GM19043 (cell line): Measurements from ENCODE around the gene HDAC9.

ENCODE experiments used
- ATAC-seq: cut with Tn5 transposase; IDR thresholded peaks from one replicate; pipeline ENCODE4 v1.9.1; 2021; ENCODE audit warnings: low read depth; ENCODE audit not compliant: unreplicated experiment

Gene HDAC9

GRCh38 chr7:18495412-18496340 lies at the start of gene HDAC9:
TSS of gene HDAC9 (plus strand) at chr7:18495749. CDS start at chr7:18496303, 554 bp downstream.
- peak; percentile 87 for ATAC-seq

DNA sequence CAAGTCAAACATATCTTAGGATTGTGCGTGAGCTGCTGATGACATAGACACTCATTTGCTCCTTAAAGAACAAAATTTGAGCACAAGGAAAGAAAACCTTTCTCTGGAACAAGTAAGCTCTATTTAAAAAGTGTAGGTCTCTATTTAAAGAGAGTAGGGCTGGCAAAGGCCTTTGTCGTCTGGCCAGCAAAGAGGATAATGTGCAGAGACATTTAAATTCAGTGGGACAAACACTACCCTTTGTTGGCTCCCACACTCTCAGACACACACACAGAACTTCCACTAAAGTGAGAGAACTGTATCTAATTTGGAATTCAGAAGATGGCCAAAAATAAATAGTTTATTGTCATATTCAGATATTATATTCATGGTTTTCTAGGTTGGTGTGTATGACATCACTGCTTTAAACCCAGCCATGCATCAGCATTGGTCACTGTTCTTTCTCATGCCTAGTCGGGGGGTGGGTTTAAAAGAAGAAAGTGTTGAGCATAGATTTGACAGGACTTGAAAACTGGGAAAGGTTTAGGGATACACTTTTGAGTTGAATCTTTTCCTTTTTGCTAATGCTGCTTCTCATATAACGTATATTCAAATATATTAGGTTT lies 49.5 kb upstream of the HDAC9 start:
- ATAC-seq, result no peak

- ATAC-seq, result no peak
Observed at GRCh38 chr7:18450019-18450418, 45.5 kb upstream of the HDAC9 start.

GRCh38 chr7:18455606-18456005 lies 39.9 kb upstream of the HDAC9 start:
- no peak for ATAC-seq

DNA sequence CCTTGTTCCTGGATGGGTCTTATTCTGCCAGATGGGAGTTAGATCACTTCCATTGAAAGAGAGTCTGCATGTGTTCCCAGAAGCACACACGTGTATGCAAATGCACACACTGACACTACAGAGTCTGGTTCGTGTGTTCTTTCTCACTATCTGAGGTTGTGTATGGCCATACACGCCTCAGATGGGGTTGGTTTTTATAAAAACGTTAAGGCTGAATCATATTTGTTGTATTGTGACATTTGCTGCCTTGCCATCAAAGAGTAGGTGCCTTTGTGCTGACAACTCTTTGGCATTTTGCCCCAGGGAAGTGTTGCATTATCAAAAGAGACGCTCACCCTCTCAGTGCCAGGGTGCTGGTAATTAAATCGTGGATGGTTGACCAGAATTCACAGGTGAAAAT lies 37.7 kb upstream of the HDAC9 start:
- no peak for ATAC-seq

GRCh38 chr7:18458830-18459229 lies 36.7 kb upstream of the HDAC9 start:
- ATAC-seq, result no peak

- no peak for ATAC-seq
Observed at GRCh38 chr7:18459484-18460245, 35.9 kb upstream of the HDAC9 start.

DNA sequence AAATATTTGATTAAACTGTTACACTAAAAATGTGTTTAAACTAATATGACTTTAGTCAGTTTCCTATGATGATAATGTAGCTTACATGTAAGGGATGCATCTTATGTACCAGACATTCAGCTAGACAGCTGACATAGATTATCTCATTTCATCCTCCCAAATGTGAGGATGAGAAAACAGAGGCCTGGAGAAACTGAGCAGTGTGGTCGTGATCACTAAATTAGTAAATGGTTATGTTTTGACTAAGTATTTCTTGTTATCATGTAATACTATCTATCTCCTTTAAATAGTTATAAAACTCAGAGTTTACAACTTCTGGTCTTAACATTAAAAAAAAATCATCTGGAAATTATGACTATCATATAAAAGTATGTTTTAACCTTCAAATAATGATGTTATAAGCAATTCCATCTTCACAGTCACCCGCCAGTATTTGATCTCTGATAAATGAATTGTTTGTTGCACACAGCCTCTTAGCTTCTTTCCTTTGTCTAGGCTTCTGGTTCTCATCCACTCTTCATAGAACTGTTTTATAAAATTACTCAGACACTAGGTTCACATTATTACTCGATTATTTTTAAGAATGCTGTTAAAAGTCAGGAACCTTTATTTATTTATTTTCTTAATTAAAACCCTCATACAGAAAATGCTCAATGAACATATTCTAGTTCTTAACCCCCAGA lies 33.6 kb upstream of the HDAC9 start:
- peak; percentile 38 for ATAC-seq

DNA sequence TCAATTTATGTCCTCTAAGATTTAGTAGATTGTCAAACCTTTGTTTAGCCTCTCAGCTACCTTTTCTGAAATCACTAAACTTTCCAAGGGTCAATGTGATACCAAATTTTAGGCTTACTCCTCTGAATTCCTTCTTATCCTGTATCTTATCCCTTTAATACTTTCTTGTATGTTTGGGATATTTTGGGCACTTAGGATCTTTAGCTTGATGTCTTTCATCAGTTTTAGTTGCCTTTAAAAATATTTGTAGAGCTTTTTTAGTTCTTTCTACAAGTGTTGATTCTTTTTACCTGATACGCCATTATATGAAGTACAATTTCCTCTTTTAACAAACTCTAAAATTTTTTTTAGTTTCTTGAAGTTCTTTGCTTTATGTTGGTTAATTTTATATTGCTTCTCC lies 30.7 kb upstream of the HDAC9 start:
- no peak for ATAC-seq

DNA sequence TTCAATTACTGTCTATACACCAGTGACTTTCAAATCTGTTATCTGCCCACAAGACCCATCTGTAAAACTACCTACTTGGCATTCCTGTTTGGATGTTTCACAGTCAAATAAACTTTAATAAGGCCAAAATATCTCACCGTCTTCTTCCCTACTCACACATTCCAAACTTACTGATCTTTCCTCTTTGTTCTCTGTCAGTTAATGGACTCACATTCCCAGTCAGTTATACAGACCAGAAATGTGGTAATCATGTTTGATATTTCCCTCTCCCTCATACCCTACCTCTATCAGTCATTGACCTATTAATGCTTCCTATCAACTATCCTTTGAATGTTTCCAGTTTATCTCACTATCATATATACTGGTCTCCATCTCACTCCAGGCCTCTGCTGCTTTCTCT lies 28.5 kb upstream of the HDAC9 start:
- ATAC-seq, result no peak

GRCh38 chr7:18468795-18469194 lies 26.8 kb upstream of the HDAC9 start:
- no peak for ATAC-seq

- ATAC-seq, result no peak
Observed at GRCh38 chr7:18469316-18469715, 26.2 kb upstream of the HDAC9 start.

GRCh38 chr7:18471476-18472160 lies 23.9 kb upstream of the HDAC9 start:
- no peak for ATAC-seq

DNA sequence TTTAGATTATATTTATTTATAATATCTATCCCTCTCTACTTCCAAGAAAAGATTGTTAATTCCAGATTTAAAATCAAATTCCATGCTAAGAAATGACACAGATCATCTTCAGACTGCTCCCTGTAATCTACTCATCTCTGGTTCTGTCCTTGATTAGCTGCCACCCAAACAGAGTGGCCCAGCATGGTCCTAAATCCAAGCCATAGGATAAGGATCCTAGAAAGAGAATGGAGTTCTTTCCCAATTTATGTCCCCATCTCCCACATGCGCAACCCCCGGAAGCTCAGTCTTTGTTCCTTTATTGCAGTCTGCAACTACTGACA lies 23.4 kb upstream of the HDAC9 start:
- ATAC-seq, result no peak

DNA sequence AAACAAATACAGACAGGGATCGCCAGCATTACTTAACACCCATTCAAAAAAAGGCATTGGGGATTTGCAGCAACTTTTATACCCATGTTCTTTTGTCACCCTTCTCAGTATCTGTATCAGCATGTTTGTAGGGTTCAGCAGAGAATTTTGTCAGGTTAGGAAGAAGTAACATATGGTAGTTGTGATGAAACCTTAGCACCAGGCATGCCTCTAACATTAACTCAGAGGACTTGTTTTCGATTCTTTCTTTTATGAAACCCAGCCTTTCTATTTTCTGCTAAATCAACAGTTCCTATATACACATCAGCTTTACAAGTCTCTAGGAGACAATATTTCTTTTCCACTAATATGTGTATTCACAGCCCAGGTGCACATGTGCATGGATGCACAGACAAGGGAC lies 22.4 kb upstream of the HDAC9 start:
- ATAC-seq, result no peak

GRCh38 chr7:18474944-18475343 lies 20.6 kb upstream of the HDAC9 start:
- no peak for ATAC-seq

DNA sequence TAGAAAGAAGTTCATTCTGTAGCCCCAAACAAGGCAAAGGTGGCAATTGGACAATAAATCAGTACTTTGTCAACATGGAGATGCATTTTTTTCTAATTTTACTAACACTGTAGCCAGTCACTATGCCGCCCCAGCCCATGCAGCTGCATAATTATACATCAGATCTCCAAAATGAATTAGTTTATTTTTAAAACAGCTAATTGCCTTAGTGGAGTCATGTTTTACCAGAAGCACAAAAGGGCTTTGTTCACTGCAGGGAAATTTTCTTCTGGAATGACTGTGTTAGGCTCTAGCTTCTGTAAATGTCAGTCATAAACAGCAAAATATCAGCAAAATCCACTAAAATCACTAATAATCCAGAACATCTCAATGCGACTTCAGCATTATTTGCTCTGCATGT lies 20.1 kb upstream of the HDAC9 start:
- no peak for ATAC-seq

- ATAC-seq, result no peak
Observed at GRCh38 chr7:18481776-18482175, 13.8 kb upstream of the HDAC9 start.

DNA sequence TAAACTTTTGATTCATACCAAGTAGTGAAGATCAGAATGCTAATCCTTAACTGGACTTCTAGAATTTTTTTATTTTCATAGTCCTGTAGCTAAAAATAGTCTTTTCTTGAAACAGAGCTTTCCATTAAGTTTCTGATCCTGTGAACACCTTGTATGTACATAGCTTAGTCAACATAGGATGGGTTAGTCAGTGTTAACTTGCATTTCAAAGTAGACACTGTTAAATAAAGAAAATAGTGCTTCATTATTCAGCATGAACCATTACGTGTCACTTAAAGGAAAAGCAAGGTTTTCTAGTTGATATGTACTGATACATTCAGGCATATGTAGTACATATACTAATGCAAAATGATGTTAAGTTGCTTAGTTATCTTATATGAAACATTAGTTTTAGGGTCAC lies 7.5 kb upstream of the HDAC9 start:
- no peak for ATAC-seq

DNA sequence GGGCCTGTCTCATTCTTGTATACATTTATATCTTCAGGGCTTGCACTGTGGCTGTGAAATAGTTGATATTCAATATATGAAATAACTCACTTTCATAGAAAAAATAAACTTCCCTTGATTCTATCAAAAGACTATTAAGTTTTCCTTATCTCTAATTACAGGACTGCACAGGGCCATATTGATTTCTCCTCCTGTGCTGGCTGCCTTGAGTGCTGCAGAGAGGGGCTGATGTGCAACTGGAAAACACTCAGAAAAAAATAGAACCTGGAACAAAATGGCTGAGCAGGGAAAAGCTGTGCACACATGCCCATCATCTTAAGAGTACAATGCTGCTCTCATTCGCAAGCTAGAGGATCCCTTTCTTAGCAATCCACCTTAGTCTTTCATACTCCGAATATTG lies 5.9 kb upstream of the HDAC9 start:
- ATAC-seq, result no peak
